HL-60/S4 treated with retinoic acid at 250 ng/mL for 4 days and 3 days (cell line): ENCODE measurements around the gene ELL3.
"Not testable (repeated sequence)": the region's sequence is repeated elsewhere in the genome, so short reads cannot be mapped to it uniquely, and the experiment has no call there.

Experiments
- in situ Hi-C: fragments of 300-500 bp; cut with MboI; formaldehyde crosslinking; loops from 2 replicates; pipeline ENCODE4 v1.7.0; 2022; ENCODE audit warnings: low sequenced_read_pairs

Gene ELL3

DNA sequence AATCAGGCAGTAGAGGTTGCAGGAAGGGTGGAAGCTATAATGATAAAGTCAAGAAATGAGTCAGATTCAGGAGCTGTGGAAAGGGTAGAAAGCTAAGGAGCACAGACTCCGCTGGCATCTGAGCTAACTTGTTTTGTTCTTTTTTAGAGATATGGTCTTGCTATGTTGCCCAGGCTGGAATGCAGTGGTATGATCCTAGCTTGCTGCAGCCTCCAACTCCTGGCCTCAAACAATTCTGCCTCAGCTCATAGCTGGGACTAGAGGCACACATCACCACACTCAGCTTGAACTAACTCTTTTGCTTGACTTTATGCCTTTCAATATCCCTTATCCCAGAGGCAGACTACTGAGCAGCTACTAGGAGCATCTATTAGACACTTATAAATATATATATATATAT lies 50.5 kb downstream of the ELL3 start:
- in situ Hi-C loops: not testable (repeated sequence)

DNA sequence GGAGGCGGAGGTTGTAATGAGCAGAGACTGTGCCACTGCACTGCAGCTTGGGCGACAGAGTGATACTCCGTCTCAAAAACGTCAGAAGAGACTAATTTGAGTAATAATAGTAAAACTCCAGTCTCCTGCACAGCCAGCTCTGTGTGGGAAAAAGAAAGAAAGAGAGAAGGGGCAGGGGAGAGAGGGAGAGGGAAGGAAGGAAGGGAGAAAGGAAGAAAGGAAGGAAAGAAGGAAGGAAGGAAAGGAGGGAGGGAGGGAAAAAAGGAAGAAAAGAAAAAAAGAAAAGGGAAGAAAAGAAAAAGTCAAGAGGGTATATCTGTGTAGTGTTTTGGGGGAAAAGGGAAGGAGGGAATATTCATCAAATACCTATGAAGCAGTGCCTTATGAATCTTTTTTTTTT lies 53.6 kb downstream of the ELL3 start:
- in situ Hi-C loops: no loop called here
